Mucosa of gallbladder (tissue), 1 donor: ENCODE data around the gene GEMIN5. TPM values are rescaled to one million over a fixed set of nuclear protein-coding genes. Genes with fewer than 3 reads are reported as not detected.
A peak's percentile ranks its signal among the peaks of the same experiment; 100 is the strongest.

Experiments used
- DNase-seq: peaks from one replicate; pipeline ENCODE4 v3.0.0-alpha.2; 2020; ENCODE audit warnings: low spot score
- total RNA-seq: library from RNA; stranded (reverse); gene quantifications from one replicate; pipeline ENCODE4 v1.2.1, GENCODE V29; 2021
- donor health status: DM: no; HTN: no; CAD: no.

GEMIN5 gene
- total RNA-seq, 1 donor from 2014 or later: 11.1 TPM

GRCh38 chr5:154884424-154884823 is 53.6 kb downstream of the GEMIN5 start:
- no peak for DNase-seq

GRCh38 chr5:154881986-154882385 is 56.0 kb downstream of the GEMIN5 start:
- DNase-seq: no peak

- DNase-seq: no peak
Measured at GRCh38 chr5:154878642-154879335, 59.2 kb downstream of the GEMIN5 start.

- no peak for DNase-seq
Measured at GRCh38 chr5:154873791-154874331, 64.2 kb downstream of the GEMIN5 start.

GRCh38 chr5:154871734-154872133 is 66.3 kb downstream of the GEMIN5 start:
- no peak for DNase-seq

GRCh38 chr5:154868702-154869101 is 69.3 kb downstream of the GEMIN5 start:
- no peak for DNase-seq

GRCh38 chr5:154866841-154867240 is 71.2 kb downstream of the GEMIN5 start:
- no peak for DNase-seq

- no peak for DNase-seq
Measured at GRCh38 chr5:154865466-154866184, 72.4 kb downstream of the GEMIN5 start.

- DNase-seq: no peak
Measured at GRCh38 chr5:154863291-154864080, 74.5 kb downstream of the GEMIN5 start.

GRCh38 chr5:154862766-154863165 is 75.2 kb downstream of the GEMIN5 start:
- DNase-seq: no peak

GRCh38 chr5:154861946-154862345 is 76.1 kb downstream of the GEMIN5 start:
- no peak for DNase-seq

GRCh38 chr5:154860765-154861164 is 77.2 kb downstream of the GEMIN5 start:
- DNase-seq: no peak

- DNase-seq: no peak
Measured at GRCh38 chr5:154860123-154860522, 77.9 kb downstream of the GEMIN5 start.

GRCh38 chr5:154858972-154859871 is 78.8 kb downstream of the GEMIN5 start:
- DNase-seq: no peak

- peak; percentile 98 for DNase-seq
Measured at GRCh38 chr5:154858297-154858971, 79.6 kb downstream of the GEMIN5 start, which contains the start of gene CNOT8. Gene CNOT8, plus strand, starts transcription at chr5:154858627. Its CDS starts 4,652 bp downstream, at chr5:154863279.

GRCh38 chr5:154857530-154858296 is 80.3 kb downstream of the GEMIN5 start:
- DNase-seq: peak; percentile 94

- DNase-seq: no peak
Measured at GRCh38 chr5:154851351-154851750, 86.7 kb downstream of the GEMIN5 start.

- peak; percentile 81 for DNase-seq
Measured at GRCh38 chr5:154850255-154851062, 87.6 kb downstream of the GEMIN5 start, which contains the start of gene FAXDC2. Gene FAXDC2, minus strand, starts transcription at chr5:154850603. Its CDS starts 12,425 bp downstream, at chr5:154838178.

GRCh38 chr5:154849791-154850201 is 88.2 kb downstream of the GEMIN5 start:
- no peak for DNase-seq
